A673 (cell line): ENCODE measurements around the gene BEST3. TPM values are rescaled to one million over a fixed set of nuclear protein-coding genes. Genes with fewer than 3 reads are reported as not detected.

Experiments
- BruUV-seq: library from RNA; stranded (reverse); fragments of 400-500 nt; replicated peaks from 2 replicates; lab custom pipeline; 2021; lab: Mats Ljungman, UMichigan
- CTCF ChIA-PET: fragments of 300-600 bp; sonication (Branson Sonifier 250); formaldehyde crosslinking; loops from one replicate; lab custom pipeline; 2022; ENCODE audit warnings: antibody characterized with exemption; lab: Charles Lee
- POLR2A ChIA-PET: fragments of 300-600 bp; sonication (Branson Sonifier 250); formaldehyde crosslinking; loops from one replicate; lab custom pipeline; 2022; ENCODE audit warnings: antibody characterized with exemption; ENCODE audit not compliant: low non-redundant PET; lab: Charles Lee
- DNase-seq: peaks from one replicate; pipeline ENCODE4 v3.0.0-alpha.2; 2015; ENCODE audit warnings: low spot score
- H3K27ac ChIP-seq: fragments of 200-600 bp; sonication (generic); 2 replicates; pipeline ENCODE4 v1.5.1; 2016; ENCODE audit warnings: mixed run types, low read depth, mild to moderate bottlenecking, mixed read lengths, antibody characterized with exemption, low read length; ENCODE audit not compliant: poor library complexity, severe bottlenecking
- H3K27me3 ChIP-seq: fragments of 200-600 bp; sonication (generic); replicated peaks from 2 replicates; pipeline ENCODE4 v1.6.1; 2017; ENCODE audit warnings: mixed run types, low read depth, mild to moderate bottlenecking, mixed read lengths, antibody characterized with exemption, low read length; ENCODE audit not compliant: insufficient read depth, poor library complexity
- H3K36me3 ChIP-seq: fragments of 200-600 bp; sonication (generic); 2 replicates; pipeline ENCODE4 v1.6.1; 2016; ENCODE audit warnings: mixed run types, mild to moderate bottlenecking, mixed read lengths, antibody characterized with exemption, low read length; ENCODE audit not compliant: insufficient read depth, poor library complexity, severe bottlenecking
- H3K4me1 ChIP-seq: fragments of 200-600 bp; sonication (generic); 2 replicates; pipeline ENCODE4 v1.6.1; 2017; ENCODE audit warnings: mixed run types, mild to moderate bottlenecking, mixed read lengths, antibody characterized with exemption, low read length; ENCODE audit not compliant: insufficient read depth, poor library complexity, severe bottlenecking
- H3K4me3 ChIP-seq: fragments of 200-600 bp; sonication (generic); 2 replicates; pipeline ENCODE4 v1.5.1; 2016; ENCODE audit warnings: low read depth, mixed run types, mild to moderate bottlenecking, mixed read lengths, low read length; ENCODE audit not compliant: poor library complexity, severe bottlenecking
- H3K9me3 ChIP-seq: fragments of 200-600 bp; sonication (generic); 2 replicates; pipeline ENCODE4 v1.6.1; 2016; ENCODE audit warnings: mixed run types, low read depth, mild to moderate bottlenecking, mixed read lengths, antibody characterized with exemption, low read length; ENCODE audit not compliant: poor library complexity, severe bottlenecking
- CTCF ChIP-seq: fragments of 300-800, 200-600 bp; sonication (generic); conservative IDR thresholded peaks from 2 replicates; pipeline ENCODE4 v1.5.1; 2017; ENCODE audit warnings: low read depth, mild to moderate bottlenecking, antibody characterized with exemption, low read length, moderate library complexity, mixed read lengths
- EZH2 ChIP-seq: fragments of 200-600 bp; sonication (generic); IDR thresholded peaks from 2 replicates; pipeline ENCODE4 v1.6.1; 2017; ENCODE audit warnings: borderline replicate concordance, low read depth, mild to moderate bottlenecking, mixed read lengths, antibody characterized with exemption, low read length; ENCODE audit not compliant: poor library complexity, severe bottlenecking
- intact Hi-C: fragments of 100-400 bp; cut with micrococcal nuclease; formaldehyde crosslinking; loops from one replicate; pipeline ENCODE4 v1.10.0; 2022; ENCODE audit not compliant: unreplicated experiment
- total RNA-seq: library from RNA; stranded (reverse); gene quantifications from 2 replicates; pipeline ENCODE4 v1.2.3, GENCODE V29; 2021

The BEST3 gene
- total RNA-seq, 1 experiment from 2014 or later = 0.69 TPM

GRCh38 chr12:69704357-69704756, 5.3 kb upstream of the BEST3 start:
- CTCF ChIA-PET = no interaction called here
- Histone ChIP-seq H3K27ac (no peak overlapping the region), H3K9me3 (no peaks in the 10 kb centered on the region), H3K4me1 (no peaks in the 10 kb centered on the region), H3K36me3 (no peaks in the 10 kb centered on the region), H3K27me3 (no peaks in the 10 kb centered on the region), H3K4me3 (no peak overlapping the region)
- intact Hi-C loops = no loop called here
- no peak for DNase-seq
- POLR2A ChIA-PET = no interaction called here
- no TSS peak for BruUV-seq
- no peak for TF ChIP-seq EZH2
- no peak for TF ChIP-seq CTCF

GRCh38 chr12:69703146-69703642, 4.1 kb upstream of the BEST3 start:
- BruUV-seq = no TSS peak
- Histone ChIP-seq H3K27ac (no peak overlapping the region), H3K27me3 (no peaks in the 10 kb centered on the region), H3K36me3 (no peaks in the 10 kb centered on the region), H3K4me1 (no peaks in the 10 kb centered on the region), H3K4me3 (no peak overlapping the region), H3K9me3 (no peaks in the 10 kb centered on the region)
- no peak for DNase-seq
- intact Hi-C loops = no loop called here
- TF ChIP-seq EZH2 (no peak), CTCF (no peak)
- POLR2A ChIA-PET = no interaction called here
- CTCF ChIA-PET = no interaction called here

GRCh38 chr12:69701826-69702225, 2.7 kb upstream of the BEST3 start:
- no peak overlapping the region for H3K27ac ChIP-seq
- POLR2A ChIA-PET = no interaction called here
- BruUV-seq = no TSS peak
- H3K36me3 ChIP-seq = no peaks in the 10 kb centered on the region
- H3K9me3 ChIP-seq = no peaks in the 10 kb centered on the region
- no peak overlapping the region for H3K4me3 ChIP-seq
- CTCF ChIA-PET = no interaction called here
- TF ChIP-seq CTCF (no peak), EZH2 (no peak)
- H3K4me1 ChIP-seq = no peaks in the 10 kb centered on the region
- peak; percentile 16 for DNase-seq
- intact Hi-C loops = no loop called here
- no peaks in the 10 kb centered on the region for H3K27me3 ChIP-seq
